ENCODE results near the gene HGF. TPM values are rescaled to one million over a fixed set of nuclear protein-coding genes. Genes with fewer than 3 reads are reported as not detected.
A peak's percentile ranks its signal among the peaks of the same experiment; 100 is the strongest.

The HGF gene
- total RNA-seq, 1 donor from 2014 or later: 17.2 TPM

- no peak for DNase-seq
- H3K36me3 ChIP-seq: no peaks in the 10 kb centered on the region
- ATAC-seq: no peak
- H3K9me3 ChIP-seq: no peaks in the 10 kb centered on the region
- H3K27ac ChIP-seq: no peak overlapping the region
- H3K27me3 ChIP-seq (ENCODE audit: low read depth): no peaks in the 10 kb centered on the region
- H3K4me1 ChIP-seq: peaks cover 8% of the 10 kb centered on the region
- TF ChIP-seq, protein P1, sequence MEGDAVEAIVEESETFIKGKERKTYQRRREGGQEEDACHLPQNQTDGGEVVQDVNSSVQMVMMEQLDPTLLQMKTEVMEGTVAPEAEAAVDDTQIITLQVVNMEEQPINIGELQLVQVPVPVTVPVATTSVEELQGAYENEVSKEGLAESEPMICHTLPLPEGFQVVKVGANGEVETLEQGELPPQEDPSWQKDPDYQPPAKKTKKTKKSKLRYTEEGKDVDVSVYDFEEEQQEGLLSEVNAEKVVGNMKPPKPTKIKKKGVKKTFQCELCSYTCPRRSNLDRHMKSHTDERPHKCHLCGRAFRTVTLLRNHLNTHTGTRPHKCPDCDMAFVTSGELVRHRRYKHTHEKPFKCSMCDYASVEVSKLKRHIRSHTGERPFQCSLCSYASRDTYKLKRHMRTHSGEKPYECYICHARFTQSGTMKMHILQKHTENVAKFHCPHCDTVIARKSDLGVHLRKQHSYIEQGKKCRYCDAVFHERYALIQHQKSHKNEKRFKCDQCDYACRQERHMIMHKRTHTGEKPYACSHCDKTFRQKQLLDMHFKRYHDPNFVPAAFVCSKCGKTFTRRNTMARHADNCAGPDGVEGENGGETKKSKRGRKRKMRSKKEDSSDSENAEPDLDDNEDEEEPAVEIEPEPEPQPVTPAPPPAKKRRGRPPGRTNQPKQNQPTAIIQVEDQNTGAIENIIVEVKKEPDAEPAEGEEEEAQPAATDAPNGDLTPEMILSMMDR (IDR thresholded peaks at IDR 0.05): no peak
- intact Hi-C loops (cut with DNase I): no loop called here
- H3K4me3 ChIP-seq: no peak overlapping the region
Observed at GRCh38 chr7:81774551-81774950, 4.7 kb upstream of the HGF start.

- TF ChIP-seq, protein P1 (IDR thresholded peaks at IDR 0.05): no peak
- Histone ChIP-seq H3K36me3 (no peaks in the 10 kb centered on the region), H3K4me3 (no peak overlapping the region), H3K27ac (peak overlapping the region; percentile 61), H3K4me1 (peaks cover 8% of the 10 kb centered on the region), H3K9me3 (no peaks in the 10 kb centered on the region), H3K27me3 (ENCODE audit: low read depth) (no peaks in the 10 kb centered on the region)
- ATAC-seq (peak in 1 of 2 donors; percentile 11), DNase-seq (no peak)
- intact Hi-C loops (cut with DNase I): no loop called here
Observed at GRCh38 chr7:81770728-81771223, 929 bp upstream of the HGF start.

GRCh38 chr7:81768951-81769778, 682 bp downstream of the HGF start:
- Histone ChIP-seq H3K4me1 (peaks cover 8% of the 10 kb centered on the region), H3K27ac (peak overlapping the region; percentile 61), H3K27me3 (ENCODE audit: low read depth) (no peaks in the 10 kb centered on the region), H3K36me3 (no peaks in the 10 kb centered on the region), H3K4me3 (peak overlapping the region; percentile 52), H3K9me3 (no peaks in the 10 kb centered on the region)
- ATAC-seq (peak in 1 of 2 donors; percentile 36), DNase-seq (no peak)
- intact Hi-C loops (cut with DNase I): no loop called here
- TF ChIP-seq, protein P1 (IDR thresholded peaks at IDR 0.05): no peak

- H3K27me3 ChIP-seq (ENCODE audit: low read depth): no peaks in the 10 kb centered on the region
- no peaks in the 10 kb centered on the region for H3K9me3 ChIP-seq
- peaks cover 8% of the 10 kb centered on the region for H3K4me1 ChIP-seq
- TF ChIP-seq, protein P1 (IDR thresholded peaks at IDR 0.05): no peak
- ATAC-seq (no peak), DNase-seq (no peak)
- H3K27ac ChIP-seq: peak overlapping the region; percentile 61
- intact Hi-C loops (cut with DNase I): no loop called here
- peak overlapping the region; percentile 52 for H3K4me3 ChIP-seq
- H3K36me3 ChIP-seq: no peaks in the 10 kb centered on the region
Observed at GRCh38 chr7:81767926-81768325, 1.9 kb downstream of the HGF start.

DNA sequence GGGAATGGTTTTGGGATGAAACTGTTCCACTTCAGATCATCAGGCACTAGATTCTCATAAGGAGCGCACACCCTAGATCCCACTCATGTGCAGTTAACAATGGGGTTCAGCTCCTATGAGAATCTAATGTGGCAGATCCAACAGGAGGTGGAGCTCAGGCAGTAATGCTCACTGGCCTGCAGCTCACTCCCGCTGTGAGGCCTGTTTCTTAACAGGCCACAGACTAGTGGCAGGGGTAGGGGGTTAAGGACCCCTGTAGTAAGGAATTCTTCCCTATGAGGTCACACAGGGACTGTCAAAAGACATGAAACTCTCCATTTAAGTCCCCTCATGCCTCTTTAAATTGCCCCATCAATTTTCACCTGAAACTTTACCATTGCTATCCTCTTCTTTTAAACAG, 8.0 kb downstream of the HGF start:
- ATAC-seq (no peak), DNase-seq (no peak)
- H3K4me1 ChIP-seq: no peaks in the 10 kb centered on the region
- no peak overlapping the region for H3K27ac ChIP-seq
- intact Hi-C loops (cut with DNase I): no loop called here
- no peaks in the 10 kb centered on the region for H3K9me3 ChIP-seq
- no peaks in the 10 kb centered on the region for H3K36me3 ChIP-seq
- H3K27me3 ChIP-seq (ENCODE audit: low read depth): no peaks in the 10 kb centered on the region
- TF ChIP-seq, protein P1 (IDR thresholded peaks at IDR 0.05): no peak
- no peak overlapping the region for H3K4me3 ChIP-seq
